GM19023 (cell line): ENCODE measurements around the gene ARAP1.

Experiments
- ATAC-seq: cut with Tn5 transposase; IDR thresholded peaks from one replicate; pipeline ENCODE4 v1.9.1; 2021; ENCODE audit warnings: mild to moderate bottlenecking, moderate library complexity; ENCODE audit not compliant: unreplicated experiment

ARAP1 gene

DNA sequence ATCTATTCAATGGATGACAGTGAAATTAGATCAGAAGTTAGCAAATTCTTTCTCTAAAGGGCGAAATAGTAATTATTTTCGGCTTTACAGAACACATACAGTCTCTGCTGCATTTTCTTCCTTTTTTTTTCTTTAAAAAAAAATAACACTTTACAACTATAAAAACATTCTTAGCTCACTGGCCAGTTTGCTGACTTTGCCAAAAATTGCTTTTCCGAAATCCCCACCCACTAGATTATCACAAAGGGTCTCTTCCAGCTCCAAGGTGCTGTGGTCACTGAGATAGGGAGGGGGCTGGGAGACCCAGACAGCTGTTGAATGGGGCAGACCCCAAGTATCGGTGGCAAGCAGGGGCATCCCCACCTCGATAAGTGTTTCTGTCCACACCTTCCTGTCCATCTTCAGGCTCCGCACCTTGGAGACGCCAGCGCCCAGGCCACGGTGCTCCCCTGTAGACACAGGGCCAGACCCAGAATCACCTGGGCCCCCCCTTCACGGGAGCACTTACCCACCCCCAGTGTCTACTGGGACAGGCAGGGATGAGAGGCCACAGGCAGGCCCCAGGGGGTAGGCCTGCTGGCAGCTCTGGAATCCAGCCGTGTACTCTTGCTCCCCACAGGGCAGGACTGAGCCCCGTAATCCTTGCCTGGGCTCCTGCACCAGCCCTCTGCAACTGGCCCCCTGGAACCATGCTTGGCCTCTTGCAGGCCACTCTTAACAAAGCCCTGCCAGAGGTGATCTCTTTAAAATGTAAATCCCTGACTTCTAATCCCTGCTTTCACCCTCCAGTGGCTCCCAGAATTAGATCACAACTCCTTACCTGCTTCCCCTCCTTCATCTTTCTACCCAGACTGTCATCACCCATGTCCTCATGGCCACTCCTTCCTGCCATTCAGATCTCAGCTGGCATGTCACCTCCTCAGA, 46.5 kb downstream of the ARAP1 start:
- no peak for ATAC-seq

DNA sequence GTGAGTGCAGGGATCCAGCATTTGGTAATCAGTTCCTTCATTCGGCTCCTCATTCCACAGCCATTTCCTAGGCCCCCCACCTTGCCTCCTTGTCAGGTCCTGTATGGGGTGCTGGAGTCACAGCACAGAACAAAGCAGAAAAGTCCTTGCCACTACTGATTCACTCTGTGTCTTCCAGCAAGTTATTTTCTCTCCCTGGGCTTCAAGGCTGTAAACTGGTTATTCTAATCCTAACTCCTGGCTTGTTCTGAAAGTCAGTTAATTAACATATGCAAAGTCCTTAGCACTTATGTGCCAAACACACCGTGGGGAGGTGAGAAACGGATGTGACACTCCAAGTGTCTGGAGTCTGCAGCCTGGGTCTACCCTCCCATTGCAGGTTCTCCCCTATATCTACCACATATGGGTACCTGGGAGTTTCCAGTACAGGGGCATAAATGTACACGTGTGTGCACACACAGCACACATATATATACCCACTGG, 47.4 kb downstream of the ARAP1 start:
- ATAC-seq = no peak

DNA sequence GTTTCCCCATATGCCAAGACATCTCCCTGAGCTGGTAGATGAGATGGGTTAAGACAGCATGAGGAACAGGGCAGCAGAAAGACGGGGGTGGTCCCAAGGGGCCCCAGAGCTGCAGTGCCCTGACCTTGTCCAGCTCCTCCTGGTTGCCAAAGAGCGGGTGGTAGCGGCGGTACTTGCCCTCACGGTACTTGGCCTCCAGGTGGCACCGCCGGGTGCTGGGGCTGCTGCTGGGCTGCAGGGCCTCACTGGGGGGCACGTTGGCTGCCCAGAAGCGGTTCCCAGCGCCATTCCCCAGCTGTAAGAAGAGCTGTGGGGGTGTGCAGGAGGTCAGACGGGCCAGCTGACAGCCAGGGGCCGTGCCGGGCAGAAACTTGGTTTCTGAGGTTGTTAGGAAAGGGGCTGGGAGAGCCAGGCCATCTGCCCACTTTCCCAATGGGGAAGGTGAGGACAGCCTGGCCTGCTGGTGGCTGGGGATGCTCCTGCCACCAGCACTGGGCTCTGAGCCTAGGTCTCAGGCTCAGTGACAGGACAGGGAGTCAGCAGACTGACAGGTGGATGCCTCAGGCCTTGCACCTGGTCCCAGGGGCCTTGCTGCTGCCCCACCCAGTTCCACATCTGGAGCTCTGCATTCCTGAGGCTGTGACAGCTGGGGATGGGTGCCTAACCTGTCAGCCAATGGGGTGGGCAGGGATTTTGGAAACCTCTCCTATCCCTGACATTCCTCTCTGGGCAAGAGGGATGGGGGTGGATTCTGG, 48.0 kb downstream of the ARAP1 start:
- no peak for ATAC-seq

DNA sequence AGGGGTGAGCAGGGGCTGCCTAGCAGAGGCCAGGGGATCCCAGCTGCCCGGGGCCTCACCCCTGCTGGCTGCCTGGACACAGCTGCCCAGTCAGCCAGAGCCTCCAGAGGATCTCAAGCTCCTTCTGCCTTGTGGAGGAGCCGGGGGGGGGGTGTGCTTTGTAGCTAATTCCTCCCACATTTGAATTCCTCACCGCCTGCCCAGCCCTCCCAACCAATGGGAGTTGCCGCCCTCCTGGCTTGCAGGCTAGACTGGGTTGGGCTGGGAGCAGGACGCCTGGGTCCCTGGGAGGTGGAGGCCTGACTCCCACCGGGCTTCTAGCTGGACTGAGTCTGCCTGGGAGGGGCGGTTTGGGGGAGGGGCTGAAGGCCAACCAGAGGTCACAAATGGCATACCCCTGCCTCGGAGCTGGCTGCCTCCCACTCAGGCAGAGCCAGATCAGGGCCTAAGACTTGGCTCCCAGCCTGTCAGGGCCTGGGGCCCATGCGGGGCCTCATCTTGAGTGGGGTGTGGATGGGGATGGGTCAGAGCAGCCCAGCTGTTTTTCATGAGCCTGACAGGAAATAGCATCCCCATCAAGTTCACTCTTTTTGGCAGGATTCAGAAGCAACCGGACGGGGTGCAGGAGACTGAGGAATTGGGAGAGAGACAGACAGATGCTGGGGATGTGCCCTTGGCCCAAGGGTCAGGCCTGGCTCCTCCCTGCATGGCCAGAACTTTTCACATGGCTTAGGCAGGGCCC, 48.8 kb downstream of the ARAP1 start:
- no peak for ATAC-seq

DNA sequence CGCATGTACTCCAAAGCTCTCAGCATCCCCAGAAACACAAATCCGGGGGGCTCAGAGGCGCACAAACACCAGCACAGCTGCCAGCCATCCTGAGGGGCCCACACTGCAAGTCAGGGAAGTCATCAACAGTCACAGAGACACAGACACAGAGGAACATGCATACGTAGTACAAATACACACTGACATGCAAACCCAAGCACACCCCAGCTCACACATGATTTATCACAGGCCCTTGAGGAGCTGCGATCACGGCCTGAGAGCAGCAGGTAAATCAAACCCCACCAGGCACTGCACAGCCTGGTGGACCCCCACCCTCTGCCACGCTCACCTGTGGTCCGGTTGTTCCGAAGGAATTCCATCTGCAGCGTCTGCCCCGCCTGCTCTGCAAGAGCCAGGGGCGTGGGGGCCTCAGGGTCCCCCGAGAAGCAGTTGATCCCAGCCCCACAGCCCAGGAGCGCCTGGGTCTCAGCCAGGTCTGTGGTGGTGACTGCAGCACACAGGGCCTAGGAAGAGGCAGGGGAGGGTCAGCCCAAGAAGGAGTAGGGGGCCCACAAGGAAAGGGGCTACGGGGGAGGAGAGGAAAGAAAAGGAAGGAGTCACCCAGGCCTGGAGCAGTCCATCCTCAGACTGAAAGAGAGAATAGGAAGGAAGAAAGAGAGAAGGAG, 49.5 kb downstream of the ARAP1 start:
- ATAC-seq = no peak

DNA sequence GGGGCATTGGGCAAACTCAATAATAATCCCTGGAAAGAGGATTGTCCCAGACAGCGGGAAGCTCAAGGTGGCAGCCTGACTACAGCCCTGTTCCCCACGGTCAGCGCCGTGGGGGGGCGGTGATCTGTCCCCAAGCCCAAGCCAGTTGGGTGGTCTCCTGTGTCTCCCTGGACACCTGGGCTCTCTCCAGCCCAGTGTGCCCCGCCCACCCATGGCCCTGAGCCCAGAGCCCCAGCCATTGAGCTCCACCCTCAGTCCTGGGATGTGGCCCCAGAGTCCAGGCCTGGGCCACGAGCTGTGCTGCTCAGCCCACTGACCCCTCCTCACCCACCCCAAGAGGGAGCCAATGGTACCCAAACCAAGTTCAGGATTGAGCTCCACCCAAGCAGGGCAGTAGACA, 50.1 kb downstream of the ARAP1 start:
- no peak for ATAC-seq

DNA sequence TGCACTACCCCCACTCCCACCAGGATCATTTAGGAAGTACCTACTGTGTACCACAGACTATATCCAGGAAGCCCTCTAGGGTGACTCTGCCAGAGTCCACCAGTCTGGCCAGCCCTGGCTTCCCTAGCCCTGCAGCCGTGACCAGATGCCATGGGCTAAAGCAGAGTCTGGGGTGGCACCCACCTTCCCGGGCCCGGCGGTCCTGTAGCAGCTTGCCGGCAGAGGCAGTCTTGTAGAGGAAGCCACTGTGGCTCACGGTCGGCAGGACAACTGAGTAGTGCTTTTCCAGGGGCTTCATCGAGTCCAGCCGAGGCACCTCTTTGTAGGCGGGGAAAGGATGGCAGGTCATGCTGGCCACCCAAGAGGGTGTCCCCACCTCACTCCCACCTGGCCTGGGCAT, 50.7 kb downstream of the ARAP1 start:
- no peak for ATAC-seq

DNA sequence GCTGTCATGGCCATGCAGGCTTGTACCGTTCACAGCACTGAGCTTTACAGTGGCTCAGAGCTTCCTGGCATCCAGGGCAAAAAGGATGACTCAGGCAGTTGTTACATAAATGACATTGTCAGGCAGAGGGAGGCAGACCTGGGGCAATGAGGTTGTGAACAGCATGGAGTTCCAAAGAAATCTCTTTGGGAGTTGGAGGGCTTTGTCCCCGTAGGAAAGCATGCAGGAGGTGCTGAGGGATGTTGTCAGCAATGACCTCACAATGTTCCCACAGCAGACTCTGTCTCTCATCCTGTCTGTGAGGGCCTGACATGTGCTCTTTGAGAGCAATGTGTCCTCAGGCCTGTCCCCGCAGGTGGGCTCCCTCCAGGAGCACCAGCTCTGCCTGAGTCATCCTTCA, 52.1 kb downstream of the ARAP1 start:
- ATAC-seq = no peak

DNA sequence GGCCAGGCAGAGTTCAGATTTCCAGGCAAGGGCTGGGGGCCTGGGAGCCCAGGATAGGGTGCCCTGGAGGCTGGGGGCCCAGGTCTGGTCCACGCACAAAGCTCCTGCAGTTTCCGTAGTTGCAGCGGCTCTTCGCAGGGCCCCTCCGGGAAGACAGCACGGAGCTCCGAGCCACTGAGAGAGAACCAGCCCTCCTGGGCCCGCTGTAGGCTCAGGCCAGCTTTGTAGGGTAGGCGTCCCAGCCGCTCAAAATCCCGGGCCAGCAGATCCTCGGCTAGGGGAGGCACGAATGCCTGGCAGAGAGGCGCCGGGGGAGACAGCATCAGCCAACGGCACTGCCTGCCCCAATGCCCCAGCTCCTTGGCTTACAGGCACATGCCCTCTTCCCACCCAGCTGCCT, 54.4 kb downstream of the ARAP1 start:
- ATAC-seq = no peak

DNA sequence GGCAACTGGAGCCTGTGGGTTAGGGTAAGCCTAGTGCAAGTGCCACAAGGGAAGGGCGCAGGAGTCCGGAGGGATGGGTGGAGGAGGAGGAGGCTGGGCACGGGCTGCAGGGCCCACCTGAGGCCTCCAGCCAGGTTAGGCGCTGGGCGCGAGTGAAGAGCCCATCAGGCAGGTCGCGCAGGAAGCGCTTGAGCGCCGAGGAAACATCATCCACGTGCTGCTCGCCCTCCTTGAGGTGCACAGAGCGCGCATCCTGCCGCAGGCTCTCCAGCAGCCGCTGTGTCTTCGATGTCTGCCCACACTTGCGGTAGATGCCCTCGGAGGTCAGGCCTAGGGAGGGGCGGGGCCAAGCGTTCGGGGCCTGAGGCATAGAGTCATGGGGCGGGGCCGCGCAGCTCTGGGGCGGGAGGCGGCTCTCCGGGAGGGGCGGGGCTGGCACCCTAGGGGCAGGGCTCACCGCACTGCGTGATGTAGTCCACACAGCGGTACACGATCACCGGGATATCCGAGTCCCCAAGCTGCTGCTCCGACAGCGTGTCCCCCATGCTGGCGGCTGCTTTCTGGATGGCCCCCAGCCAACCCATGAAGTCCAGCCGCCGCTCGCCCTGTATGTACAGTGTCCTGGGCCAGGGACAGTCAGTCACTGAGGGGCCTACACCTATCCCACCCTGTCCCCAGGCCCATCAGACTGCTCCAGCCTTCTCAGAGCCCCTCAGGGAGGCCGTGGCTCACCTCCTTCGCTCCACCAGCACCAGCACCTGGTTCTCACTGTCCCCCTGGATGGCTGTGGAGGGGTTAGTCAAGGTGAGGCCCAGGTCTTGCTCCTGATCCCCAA, 55.1 kb downstream of the ARAP1 start:
- ATAC-seq = no peak

DNA sequence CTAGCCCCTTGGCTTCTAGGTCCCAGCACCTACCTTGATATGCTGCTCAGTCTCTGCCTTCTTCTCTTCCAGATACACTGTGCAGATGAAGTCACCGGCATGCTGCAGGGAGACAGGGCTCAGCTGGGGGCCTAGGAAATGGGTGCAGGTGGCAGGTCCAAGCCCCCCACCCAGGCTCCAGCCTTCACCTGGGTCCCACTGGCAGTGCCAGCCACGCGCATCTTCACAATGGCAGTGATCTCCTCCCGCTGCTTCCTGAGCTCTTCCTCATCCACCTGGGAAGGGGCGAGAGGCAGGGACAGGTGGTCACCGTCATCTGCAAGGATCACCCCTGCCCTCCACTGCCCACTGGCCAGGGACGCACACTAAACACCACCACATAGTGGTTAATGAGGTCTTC, 56.9 kb downstream of the ARAP1 start:
- no peak for ATAC-seq

DNA sequence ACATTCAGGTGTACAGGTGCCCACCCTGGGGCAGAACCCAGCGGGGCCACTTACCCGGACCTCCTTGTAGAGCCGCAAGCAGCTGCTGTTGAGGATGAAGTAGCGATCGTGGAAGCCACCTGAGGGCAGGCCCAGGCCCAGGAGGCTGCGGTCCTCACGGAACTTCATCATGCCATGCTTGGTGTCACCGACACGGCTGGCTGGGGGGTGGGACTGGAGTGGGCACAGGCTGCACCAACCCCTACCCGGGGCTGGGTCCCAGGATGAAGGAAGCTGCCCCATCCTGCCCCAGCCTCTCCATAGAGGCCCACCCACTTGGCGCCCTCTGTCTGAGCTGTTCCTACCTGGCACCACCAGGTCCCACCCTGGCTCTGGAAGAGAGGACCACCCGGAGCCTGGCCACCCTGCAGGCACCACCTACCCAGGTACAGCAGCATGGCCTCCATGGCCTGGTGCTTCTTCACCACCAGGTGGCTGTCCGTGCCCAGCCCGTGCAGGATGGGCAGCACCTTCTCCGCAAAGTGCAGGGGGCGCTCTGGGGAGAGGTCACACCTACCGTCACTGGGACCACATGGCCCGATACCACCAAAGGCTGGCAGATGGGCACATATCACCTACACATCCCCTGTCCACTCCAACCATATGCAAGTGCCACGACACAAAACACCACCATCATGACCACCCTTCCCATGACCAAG, 58.8 kb downstream of the ARAP1 start:
- ATAC-seq = no peak

DNA sequence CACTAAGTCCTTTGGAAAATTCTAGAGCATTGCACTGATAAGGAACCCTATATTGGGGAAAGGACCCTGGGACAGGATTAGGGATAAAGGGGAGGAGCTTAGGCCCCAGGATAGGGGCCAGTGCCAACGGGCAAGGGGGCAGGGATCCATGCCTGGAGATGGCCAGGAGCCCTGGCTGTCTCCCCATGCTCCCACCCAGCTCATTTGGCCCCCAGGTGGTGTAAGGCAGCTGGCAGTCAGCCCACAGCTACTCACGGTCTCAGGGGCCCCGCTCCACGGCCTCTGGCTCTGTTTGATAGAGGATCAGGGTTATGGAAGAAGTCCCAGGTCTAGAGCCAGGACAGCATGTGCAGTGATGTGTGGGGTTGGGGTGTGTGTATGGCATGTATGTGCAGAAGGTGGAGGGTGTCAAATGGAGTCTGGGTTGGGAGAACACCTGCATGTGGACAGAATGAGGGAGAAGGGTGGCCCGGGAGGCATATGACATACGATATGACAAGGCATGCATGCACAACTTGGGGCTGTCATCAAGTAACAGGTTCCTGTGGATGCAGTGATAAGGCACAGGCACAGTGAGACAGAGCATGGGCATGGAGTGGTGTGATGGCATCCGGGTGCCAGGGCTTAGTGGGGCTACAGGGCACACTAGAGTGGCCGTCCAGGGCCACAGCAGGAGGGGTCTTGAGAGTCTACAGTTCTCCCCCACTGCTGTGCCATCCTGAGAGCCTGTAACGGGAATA, 59.5 kb downstream of the ARAP1 start:
- no peak for ATAC-seq

DNA sequence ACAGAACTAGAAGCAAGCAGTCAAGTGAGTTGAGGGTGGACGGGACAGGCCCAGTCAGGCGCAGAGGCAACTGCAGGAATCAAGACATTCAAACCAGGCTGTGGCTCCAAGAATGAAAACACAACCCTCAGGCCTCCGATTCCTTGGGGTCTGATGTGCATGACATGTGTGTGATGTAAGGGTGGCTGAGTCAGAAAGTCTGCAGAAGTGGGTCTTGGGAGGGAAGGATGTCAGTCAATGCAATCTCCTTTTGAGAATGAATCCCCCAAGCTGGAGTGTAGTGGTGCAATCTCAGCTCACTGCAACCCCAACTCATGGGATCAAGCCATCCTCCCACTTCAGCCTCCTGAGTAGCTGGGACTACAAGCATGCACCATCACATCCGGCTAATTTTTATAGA, 62.0 kb downstream of the ARAP1 start:
- ATAC-seq = no peak

DNA sequence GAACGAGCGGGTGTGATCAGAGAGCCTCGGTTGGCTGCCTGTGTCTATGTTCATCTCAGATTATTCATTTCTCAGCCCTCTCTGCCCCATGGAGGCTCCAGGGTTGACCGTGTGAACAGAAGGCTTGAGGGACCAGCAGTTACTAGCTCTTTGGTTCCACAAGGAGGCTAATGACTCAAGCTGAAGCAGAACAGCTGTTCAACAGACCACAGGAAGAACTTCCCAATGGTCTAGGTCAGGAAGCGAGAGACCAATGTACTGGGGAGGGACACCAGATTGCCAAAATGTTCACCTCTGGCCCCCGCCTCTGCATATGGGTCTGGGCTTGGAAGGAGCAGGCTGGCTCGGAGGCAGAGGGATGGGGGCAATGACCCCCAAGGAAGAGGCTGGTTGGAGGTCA, 63.3 kb downstream of the ARAP1 start:
- ATAC-seq = no peak

DNA sequence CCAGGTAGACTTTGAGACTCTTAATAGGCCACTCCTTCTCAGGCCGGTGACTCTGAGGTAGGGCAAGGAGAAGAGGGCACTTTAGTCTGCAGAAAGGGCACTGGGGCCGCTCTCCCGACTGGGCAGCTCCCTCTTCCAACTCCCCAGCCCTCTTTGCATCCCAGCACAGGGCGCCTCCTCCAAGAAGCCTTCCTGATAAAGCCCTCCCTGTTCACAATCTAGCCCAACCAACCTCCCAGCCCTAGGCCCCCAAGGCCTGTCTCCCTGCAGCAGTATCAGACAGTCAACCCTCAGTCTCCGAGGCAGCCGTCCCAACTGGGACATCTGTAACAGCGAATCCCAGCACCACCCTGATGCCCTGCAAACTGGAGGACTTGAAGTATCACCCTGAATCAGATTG, 63.7 kb downstream of the ARAP1 start:
- no peak for ATAC-seq

DNA sequence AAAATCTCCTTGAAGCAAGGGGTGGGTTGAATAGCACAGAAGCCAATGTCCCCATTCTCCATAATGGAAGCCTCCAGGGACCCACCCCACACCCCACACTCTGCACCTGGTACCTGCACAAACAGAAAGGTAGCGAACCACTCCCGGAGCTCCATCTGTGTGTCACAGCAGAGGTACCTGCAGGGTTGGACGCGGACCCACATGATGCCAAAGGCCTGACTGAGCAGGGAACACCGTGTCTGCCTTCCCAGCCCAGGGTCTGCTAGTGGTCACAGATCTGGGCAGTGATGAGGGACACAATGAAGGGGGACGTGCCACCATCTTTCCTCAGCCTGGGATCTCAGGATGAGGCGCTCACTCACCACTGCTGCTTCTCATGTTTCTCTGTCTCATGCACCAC, 64.9 kb downstream of the ARAP1 start:
- no peak for ATAC-seq

DNA sequence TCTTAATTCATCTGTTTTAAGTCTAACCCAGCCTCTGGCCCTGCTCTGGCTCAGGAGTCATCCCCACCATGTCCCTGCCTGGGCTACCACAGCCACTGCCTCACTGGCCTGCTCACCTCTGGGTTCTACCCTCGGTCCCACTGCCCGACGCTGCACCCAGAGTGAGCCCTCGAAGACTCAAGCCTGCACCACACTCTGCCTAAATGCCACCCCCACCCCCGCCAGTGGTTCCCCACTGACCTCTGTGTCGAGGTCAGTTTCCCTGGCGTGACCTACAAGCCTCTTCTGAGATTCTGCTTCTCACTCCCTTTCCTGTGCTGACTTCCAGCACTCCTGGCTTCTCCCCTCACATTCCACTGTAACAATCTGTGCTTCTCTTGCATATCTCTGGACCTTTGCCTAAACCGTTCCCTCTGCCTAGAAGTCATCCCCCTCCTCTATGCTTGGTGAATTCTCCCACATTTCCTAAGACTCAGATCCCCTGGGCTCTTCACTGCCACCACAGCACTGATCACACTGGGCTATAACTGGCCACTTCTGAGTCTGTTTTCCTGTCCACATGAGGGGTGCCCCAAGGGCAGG, 65.5 kb downstream of the ARAP1 start:
- ATAC-seq = no peak
